ENCODE data around the gene RBM7. TPM values are rescaled to one million over a fixed set of nuclear protein-coding genes. Genes with fewer than 3 reads are reported as not detected.

Gene RBM7
- total RNA-seq, 2 donors from 2014 or later: 19.1 to 24.4 TPM

DNA sequence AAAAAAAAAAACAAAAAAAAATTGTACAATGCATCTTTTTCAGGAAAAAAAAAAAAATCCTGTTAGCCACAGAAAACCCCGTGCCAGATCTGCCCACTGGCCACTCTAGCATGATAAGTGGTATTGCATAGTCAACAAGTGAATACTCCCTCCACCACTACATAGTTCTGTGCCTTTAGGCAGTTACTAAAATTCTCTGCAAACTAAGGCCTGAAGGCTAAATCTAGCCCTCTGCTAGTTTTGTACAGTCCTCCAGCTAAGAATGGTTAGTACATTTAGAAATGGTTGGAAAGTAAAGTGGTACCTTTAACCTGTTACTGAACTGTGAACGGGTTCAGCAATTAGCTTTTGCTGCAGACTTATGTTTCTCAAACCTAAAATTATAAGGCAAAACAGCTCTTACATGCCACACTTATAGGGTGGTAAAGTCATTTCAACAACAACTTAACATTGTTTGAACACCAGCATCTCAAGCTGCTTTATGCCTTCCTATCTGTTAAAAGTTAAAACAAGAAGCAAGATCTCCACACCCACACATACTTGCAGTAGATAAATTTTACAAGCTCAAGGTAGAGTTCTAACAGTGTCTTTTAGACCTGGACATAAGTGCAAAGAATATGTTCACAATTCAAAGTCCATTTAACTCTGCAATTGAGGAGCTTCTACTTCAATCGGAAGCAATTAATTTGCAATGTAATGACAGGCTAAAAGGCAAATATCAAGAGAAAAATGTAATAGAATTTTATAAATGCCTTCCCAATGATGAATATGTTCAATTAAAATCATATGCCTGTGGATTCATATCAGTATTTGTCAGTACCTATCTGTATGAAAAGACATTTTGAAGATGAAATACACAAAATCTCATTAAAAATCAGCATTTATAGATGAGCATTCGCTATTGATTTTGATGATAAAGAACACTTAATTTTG lies 7.5 kb upstream of the RBM7 start:
- DNase-seq: no peak
- intact Hi-C loops (cut with DNase I): no loop called here
- ATAC-seq: no peak

DNA sequence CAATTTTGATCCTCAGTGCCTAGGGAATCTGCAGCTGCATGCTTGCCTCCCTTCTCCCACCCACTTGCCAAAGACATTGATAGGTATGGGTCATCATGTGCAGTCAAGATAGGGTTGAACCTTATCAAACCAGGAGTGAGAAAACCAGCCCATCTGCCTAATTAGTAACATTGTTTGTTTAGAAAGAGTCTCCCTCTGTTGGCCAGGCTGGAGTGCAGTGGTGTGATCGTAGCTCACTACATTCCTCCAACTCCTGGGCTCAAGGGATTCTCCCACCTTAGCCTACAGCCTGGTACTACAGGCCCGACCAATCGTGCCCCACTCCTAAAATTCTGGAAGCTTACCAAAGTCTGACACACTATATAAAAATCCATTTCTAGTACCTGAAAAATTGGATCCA lies 4.7 kb upstream of the RBM7 start:
- intact Hi-C loops (cut with DNase I): loop anchor here in 1 of 2 donors (5.0 kb wide), 1 partner anchor 48 kb away; no protein-coding TSS in a partner anchor
- no peak for ATAC-seq

DNA sequence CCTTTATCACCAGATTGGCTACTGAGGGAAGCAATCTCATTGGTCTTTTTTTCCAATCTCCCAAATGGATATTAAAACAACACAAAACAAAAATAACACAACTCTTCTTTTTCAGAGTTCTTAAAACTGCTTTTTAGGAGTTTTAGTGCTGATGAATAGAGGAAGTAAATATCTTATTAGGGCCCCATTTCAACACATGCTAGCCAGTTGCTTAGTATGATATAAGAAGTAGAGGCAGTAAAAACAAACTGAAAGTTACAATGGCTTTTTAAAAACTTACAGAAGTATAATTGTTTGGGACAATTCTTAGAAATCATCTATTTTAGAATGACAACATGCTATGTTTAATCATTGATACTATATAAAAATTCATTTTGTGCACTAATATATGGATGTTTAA lies 3.5 kb upstream of the RBM7 start:
- ATAC-seq: no peak
- intact Hi-C loops (cut with DNase I): loop anchor here in 1 of 2 donors (5.0 kb wide), 1 partner anchor 50 kb away; no protein-coding TSS in a partner anchor
- DNase-seq: no peak

More for the DNA sequence above, 4.7 kb upstream of the RBM7 start:
- no peak for DNase-seq

DNA sequence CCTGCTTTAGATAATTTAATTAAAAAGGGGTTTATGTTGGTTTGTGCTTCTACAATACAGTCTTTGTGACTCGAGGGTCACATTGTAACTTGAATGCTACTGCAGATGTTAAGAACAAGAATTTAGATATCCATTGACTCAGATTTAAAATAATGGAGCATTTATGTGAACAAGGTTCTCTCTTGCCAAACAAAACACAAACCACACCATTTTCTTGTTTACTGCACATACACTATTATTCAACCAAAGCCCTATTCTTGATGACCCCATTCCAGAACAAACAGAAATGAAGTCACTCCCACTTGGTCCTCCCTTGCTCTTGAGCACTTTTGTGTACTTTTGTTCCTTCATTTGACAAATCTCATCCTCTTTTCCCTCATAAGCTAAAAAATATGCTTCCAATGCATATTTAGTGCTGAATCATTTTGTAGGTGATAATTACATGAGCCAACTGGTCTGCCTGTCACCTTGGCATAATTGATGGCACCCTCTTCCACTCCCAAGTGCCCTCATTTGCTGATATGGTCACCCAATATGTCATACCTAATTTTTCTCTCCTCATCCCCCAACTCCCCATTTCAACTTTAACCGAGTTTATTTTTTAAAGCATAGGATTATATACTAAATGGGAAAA lies 3.0 kb upstream of the RBM7 start:
- no peak for DNase-seq
- ATAC-seq: no peak
- intact Hi-C loops (cut with DNase I): loop anchor here in 1 of 2 donors (5.0 kb wide), 1 partner anchor 50 kb away; no protein-coding TSS in a partner anchor

DNA sequence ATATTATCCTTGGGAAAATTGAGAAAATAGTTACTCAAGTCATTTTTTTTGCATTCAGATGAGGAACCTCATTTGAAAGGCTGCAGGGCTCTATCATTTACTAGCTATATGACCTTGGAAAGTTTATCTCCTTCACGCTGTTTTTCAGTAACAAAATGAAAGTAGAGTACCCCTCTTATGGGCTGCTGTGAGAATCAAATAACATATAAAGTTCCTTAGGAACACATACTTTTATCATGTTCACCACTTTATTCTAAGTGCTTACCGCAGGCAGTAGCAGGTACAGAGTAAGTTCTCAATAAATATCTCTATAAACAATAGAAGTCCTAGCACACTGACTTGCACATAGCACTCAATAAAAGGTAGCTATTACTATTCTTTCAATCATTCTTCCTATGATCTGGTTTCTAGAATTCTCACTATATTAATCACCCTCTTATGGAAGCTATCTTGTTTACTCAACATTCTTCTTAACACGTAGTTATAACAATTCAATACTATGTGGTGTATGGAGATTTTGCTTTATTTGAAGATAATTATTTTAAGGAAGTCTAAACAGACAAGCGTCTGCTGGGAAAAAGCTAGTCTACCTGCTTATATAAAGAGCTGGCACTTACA lies 2.1 kb upstream of the RBM7 start:
- ATAC-seq (no peak), DNase-seq (no peak)
- intact Hi-C loops (cut with DNase I): loop anchor here in 1 of 2 donors (5.0 kb wide), 1 partner anchor 51 kb away; no protein-coding TSS in a partner anchor

DNA sequence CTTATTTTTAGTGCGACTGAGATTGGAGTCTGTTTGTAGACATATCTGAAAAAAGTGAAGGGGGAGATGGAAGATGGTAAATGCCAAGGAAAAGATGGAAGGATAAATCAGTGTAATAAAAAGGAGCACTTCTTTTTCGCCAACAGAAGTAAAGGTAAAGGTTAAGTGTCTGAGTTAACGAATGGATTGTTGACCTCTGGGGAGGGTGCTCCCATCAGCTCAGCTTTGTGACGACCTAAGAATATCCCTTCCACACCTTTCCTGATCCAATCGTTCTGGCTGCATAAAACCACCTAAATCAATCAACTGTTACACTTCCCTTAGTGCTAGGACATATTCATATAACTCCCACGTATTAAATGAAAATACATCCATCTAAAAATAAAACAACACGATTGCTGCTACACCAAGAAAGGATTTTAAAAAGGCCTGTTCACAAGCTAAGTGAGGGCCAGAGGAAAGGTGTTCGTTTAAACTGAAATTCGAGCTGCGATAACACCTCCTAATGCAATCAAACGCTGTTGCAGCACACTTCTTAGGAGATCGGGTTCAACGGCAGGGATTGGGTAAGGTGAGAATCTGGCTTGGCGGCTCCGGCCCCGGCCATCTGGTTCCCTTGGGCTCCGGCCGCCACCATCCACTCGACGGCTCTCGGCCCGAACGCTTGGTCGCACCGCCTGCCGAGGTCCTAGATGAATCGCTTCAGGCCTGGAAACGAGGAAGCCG lies 813 bp upstream of the RBM7 start:
- intact Hi-C loops (cut with DNase I): loop anchor here in 1 of 2 donors (2.0 to 10.0 kb wide), 3 partner anchors 41 to 115 kb away; no protein-coding TSS in a partner anchor
- DNase-seq (no peak), ATAC-seq (peak; percentile 66 to 69)

DNA sequence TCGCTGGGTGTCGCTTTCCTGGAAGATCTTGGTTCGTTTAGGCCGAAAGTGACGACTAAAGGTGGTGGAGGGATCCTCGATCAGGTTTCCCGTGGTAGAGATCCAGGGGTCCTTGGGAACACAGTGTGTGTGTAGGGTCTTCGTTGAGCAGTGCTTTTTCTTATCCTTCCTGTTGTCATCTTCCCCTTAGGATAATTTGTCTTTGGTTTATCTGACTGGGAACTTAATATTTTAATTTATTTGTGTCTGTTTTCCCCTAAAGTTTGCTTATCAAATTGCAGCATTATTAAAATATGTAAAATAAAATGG lies 403 bp downstream of the RBM7 start:
- intact Hi-C loops (cut with DNase I): loop anchor here in 1 of 2 donors (2.0 to 10.0 kb wide), 2 partner anchors 40 to 116 kb away; no protein-coding TSS in a partner anchor
- ATAC-seq (no peak), DNase-seq (no peak)

DNA sequence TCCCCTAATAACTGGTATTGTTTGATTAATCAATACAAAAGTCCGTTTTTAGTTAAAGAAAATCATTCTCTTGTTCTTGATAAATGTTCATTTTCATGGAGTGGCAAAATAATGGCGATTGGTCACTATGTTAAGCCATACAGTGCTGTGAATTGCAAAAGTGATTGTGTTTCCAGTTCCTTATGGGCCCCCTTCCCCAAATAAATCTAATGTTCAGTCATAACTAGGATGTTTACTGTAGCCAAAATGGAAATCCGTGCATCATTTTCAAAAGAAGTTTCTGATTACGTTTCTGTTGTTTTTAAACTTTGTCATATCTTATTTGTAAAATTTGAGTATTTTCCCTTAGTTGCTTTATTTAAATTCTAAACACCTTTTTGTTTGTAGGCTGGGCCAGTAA lies 845 bp downstream of the RBM7 start:
- intact Hi-C loops (cut with DNase I): loop anchor here in 1 of 2 donors (2.0 to 10.0 kb wide), 2 partner anchors 39 to 117 kb away; no protein-coding TSS in a partner anchor
- ATAC-seq (no peak), DNase-seq (no peak)

DNA sequence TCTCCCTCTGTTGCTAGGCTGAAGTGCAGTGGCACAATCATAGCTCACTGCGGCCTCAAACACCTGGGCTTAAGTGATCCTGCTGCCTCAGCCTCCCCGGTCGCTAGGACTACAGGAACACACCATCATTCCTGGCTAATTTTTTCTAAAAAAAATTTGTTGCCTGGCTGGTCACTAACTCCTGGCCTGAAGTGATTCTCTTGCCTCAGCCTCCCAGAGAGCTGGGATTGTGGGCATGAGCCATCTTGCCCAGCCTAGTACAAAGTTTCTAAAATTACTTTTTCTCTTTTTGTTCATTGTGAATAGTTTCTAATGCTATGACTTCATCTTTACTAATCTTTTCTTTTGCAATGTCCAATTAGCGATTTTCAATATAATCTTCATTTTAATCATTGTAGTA lies 12.5 kb downstream of the RBM7 start:
- intact Hi-C loops (cut with DNase I): no loop called here
- ATAC-seq: no peak
- DNase-seq: no peak

DNA sequence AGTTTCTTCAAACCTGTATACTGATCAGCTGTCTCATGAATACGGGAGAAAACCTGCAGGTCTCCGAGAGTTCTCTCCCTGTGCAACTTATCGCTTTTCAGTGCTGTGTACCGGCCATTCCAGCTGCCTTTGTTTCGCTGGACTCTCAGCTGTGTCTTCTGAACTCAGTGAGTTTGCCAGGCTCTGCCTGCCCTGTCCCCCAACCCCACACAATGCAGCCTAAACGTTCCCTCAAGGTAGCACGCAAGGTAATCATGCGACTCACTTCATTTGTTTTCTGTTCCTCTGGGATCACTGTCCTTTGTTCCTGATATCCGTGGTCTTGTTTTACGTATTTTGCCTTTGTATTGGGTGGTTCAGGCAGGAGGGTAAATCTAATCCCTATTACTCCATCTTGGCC lies 13.5 kb downstream of the RBM7 start:
- ATAC-seq: no peak
- intact Hi-C loops (cut with DNase I): no loop called here
- no peak for DNase-seq

DNA sequence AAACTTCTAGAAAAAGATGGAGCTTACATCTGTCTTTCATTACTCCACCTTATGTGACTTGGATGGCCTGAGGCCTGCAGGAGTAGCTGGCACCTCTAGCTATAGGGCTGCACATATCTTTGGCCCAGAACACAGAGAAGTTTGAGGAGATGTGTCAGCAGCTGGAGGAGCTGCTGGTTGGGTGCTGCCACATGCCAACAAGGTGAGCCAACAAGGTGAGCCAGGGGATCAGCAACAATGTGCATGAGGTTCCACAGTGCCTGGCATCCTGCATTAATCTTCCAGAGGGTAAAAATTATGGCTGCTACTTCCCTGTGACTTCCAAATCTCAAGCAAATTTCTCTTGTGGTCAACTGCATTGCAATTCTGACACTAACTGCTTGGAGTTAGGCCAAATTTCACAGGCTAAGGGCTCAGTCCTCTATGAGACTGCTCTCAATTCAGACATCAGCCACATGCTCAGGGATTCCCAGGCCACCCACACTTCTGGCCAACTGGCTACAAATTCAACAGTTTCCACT lies 16.0 kb downstream of the RBM7 start:
- no peak for DNase-seq
- peak; percentile 68 to 82 for ATAC-seq
- intact Hi-C loops (cut with DNase I): no loop called here

DNA sequence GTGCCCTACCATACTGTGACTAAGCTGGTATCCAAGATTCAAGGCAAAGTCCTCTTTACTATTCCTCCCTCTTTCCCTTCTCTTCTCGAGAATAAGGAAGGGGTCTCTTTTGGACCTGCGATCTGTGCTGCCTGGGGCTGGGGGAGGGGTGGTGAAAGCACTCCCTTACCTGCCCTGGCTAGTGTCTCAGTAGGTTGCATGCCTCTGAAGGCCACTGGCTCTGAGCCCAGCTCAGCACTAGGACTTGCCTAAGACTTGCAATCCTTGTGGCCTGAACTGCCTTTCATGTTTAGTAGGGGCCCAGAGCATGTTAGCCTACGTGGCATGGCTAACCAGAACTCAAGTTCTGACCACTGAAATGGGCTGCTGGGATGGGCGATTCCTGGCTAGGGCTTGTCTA lies 25.8 kb downstream of the RBM7 start:
- intact Hi-C loops (cut with DNase I): no loop called here
- no peak for ATAC-seq
- DNase-seq: no peak

DNA sequence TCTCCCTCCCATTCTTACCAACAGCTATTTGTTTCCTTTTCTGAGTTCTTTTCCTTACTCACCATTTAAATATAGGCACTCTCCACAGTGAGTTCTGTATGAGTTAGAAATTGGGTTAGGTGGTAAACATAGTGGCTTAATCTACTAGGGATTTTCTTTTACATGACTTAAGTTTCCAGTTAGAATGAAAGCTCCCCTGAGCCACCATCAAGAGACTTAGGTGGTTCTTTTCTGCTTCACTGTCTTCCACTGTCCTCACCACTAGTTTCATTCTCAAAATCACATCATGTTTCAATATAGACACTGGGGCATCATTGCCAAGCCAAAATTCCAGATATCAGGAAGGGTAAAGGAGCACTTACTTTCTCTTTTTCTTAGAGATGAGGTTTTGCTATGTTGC lies 29.8 kb downstream of the RBM7 start:
- DNase-seq: no peak
- intact Hi-C loops (cut with DNase I): no loop called here
- no peak for ATAC-seq

DNA sequence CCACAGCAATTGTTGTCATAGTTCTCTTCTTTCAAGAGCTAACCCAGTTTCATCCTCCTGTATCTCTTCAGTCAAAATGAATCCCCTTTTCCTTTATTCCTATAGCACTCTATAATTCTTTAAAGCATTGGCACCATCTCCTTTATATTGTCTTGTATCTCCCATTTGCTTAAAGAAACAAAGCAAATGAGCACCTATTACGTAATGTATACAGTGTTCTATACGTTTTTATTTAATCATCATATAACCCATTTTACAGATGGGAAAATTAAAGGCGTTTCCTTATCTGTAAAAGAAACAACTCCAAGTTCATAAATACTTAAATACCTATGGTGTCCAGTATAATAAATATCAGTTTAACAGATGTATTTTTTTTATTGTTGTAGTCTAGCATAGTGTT lies 32.4 kb downstream of the RBM7 start:
- intact Hi-C loops (cut with DNase I): no loop called here
- DNase-seq (no peak), ATAC-seq (no peak)

DNA sequence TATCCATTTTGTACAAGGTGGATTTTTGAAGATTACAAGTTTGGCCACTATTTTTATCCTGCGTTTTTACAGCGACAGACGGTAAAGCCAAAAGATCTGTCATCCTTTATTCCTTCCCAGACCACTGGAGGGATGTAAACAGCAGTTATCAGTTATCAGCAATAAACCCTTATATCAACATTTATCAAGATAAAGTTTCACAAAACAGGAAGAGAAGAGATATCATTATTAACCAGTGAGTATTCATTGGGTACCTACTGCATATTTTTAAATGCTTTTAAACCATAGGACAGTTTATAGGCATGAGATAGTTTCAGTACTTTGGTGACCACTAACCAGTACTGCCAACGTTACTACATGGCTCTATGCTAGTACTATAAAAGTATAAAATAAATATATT lies 32.9 kb downstream of the RBM7 start:
- DNase-seq (no peak), ATAC-seq (no peak)
- intact Hi-C loops (cut with DNase I): no loop called here

DNA sequence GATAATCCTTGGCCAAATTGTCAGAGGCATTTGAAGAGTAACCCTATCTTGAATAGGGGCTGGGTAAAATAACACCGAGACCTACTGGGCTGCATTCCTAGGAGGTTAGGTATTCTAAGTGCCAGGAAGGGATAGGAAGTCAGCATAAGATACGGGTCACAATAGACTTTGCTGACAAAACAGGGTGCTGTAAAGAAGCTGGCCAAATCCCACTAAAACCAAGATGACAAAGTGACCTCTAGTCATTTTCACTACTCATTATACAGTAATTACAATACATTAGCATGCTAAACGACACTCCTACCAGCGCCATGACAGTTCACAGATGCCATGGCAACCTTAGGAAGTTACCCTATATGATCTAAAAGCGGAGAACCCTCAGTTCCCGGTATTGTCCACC lies 37.8 kb downstream of the RBM7 start:
- DNase-seq: no peak
- intact Hi-C loops (cut with DNase I): loop anchor here in 1 of 2 donors (5.0 kb wide), 1 partner anchor 91 kb away; no protein-coding TSS in a partner anchor
- no peak for ATAC-seq

DNA sequence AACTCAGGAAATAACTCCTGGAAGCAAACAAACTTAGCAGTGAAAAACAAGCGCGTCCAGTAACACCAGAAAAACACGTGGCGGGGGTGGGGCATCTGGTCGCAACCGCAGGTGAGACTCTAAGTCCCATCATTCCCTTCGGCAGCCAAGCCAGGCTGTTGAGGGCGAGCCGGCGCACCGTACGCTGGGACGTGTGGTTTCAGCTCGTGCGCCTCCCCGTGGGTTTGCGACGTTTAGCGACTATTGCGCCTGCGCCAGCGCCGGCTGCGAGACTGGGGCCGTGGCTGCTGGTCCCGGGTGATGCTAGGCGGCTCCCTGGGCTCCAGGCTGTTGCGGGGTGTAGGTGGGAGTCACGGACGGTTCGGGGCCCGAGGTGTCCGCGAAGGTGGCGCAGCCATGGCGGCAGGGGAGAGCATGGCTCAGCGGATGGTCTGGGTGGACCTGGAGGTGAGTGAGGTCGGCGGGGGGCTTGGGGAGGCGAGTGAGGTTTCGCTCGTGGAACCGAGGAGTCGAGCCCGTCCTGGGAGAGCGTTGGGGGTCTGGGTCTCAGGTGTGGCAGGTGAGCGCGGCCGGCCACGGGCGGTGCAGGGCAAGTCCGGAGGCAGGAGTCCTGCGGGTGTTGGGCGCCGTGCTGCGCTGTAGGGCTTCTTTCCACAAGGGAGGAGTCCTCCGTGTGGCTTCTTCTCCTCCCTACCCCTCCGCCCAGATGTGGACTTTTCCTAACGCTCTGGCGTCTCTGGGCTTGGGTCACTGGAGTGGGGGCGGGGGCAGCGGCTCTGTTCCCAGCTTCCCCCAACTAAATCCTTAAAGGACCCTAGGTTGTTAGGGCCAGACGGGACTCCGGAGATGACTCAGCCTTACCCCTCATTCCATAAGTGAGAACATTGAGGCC lies 39.0 kb downstream of the RBM7 start, which contains the start of gene REXO2:
Gene REXO2 (plus strand): TSS at position 239 of the 892 bp plus-strand sequence. CDS start 62 bp downstream, at position 301.
- ATAC-seq: peak; percentile 99
- intact Hi-C loops (cut with DNase I): loop anchor here in 1 of 2 donors (2.0 to 5.0 kb wide), 2 partner anchors 39 to 92 kb away; partner anchors contain the start of genes C11orf71 and RBM7
- DNase-seq: peak; percentile 98

All from left cardiac atrium (tissue), 4 donors.